ENCODE data around the gene EEF2KMT. TPM values are rescaled to one million over a fixed set of nuclear protein-coding genes. Genes with fewer than 3 reads are reported as not detected.
"Not testable (repeated sequence)": the region's sequence is repeated elsewhere in the genome, so short reads cannot be mapped to it uniquely, and the experiment has no call there.

The EEF2KMT gene, protein sequence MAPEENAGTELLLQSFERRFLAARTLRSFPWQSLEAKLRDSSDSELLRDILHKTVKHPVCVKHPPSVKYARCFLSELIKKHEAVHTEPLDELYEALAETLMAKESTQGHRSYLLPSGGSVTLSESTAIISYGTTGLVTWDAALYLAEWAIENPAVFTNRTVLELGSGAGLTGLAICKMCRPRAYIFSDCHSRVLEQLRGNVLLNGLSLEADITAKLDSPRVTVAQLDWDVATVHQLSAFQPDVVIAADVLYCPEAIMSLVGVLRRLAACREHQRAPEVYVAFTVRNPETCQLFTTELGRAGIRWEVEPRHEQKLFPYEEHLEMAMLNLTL
- total RNA-seq = 9.4 and 34.4 TPM in 2 replicates

DNA sequence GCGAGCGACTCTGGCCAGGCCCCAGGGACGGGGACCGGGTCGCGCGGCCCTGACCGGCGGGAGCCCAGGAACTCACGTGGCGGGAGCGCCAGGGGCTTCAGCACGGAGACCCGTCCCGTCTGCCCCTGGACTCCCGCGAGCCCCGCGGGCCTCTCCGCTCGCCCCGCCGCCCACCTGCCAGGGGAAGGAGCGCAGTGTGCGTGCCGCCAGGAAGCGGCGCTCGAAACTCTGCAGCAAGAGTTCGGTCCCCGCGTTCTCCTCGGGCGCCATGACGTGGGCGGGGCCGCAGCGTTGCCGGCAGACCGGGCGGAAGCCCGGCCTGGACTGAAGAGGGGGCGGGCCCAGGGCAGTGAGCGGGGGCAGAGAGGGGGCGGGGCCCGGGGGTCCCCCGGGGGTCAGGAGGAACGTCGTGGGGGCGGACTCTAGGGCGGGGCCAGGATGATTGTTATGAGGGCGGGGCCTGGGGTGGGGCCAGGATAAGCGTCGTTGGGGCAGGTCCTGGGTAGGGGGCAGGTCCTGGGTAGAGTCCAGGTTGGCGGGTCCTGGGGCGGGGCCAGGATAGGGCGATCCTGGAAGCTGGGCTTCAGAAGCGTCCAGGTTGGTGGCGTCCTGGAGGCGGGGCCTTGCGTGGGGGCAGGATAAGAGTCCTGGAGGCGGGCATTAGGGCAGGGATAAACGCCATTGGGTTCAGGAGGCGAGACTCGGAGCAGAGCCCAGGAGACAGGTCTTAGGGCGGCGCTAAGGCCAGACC, at the start of gene EEF2KMT:
EEF2KMT (minus strand) TSS at position 326 of the 751 bp plus-strand sequence; CDS start at position 270, 56 bp downstream.
- peak within 1 kb of the TSS; percentile 72 for H3K4me3 ChIP-seq (ENCODE audit: low read depth, low read length)
- DNase-seq (ENCODE audit: low read depth) = peak; percentile 91

DNA sequence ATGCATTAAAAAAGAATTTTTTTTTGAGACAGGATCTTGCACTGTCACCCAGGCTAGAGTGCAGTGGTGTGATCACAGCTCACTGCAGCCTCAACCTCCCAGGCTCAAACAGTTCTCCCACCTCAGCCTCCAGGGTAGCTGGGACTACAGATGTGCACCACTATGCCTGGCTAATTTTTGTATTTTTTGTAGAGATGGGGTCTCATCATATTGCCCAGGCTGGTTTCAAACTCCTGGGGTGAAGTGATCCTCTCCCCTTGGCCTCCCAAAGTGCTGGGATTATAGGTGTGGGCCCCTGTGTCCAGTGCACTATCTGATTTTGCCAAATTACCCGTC, 47.0 kb upstream of the EEF2KMT start:
- not testable (repeated sequence) for DNase-seq (ENCODE audit: low read depth); H3K4me3 ChIP-seq (ENCODE audit: low read depth, low read length)

DNA sequence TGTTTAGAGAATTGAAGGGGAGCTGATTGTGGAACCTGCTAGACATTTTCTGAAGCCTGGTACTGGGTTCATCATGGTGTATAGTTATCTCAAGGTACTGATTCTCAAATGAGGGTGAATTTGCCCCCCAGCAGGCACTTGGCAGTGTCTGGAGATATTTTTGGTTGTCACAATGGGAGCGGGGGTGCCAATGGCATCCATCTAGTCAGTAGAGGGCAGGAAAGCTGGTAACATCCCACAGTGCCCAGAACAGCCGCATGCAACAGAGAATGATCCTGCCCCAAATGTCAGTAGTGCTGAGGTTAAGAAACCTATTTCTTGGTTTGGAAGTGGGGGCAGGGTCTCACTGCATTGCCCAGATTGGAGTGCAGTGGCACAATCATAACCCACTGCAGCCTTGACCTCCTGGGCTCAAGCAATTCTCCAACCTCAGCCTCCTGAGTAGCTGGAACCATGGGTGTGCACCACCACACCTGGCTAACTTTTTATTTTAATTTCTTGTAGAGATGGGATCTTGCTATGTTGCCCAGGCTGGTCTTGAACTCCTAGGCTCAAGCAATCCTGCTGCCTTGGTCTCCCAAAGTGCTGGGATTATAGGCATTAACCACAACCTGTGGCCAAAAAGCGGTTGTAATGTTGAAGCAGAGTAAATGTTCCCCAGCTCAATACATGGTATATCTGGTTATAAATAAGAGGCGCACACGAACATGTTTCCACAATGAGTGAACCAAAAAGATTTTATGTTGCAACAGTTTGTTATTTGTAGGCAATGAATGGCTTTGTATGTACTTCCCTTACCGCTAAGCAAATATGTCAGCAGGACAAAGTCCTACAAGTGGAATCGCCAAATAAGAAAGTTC, 46.4 kb upstream of the EEF2KMT start:
- no peak for DNase-seq (ENCODE audit: low read depth)
- H3K4me3 ChIP-seq (ENCODE audit: low read depth, low read length) = no peak overlapping the region
- TF ChIP-seq, protein P1, sequence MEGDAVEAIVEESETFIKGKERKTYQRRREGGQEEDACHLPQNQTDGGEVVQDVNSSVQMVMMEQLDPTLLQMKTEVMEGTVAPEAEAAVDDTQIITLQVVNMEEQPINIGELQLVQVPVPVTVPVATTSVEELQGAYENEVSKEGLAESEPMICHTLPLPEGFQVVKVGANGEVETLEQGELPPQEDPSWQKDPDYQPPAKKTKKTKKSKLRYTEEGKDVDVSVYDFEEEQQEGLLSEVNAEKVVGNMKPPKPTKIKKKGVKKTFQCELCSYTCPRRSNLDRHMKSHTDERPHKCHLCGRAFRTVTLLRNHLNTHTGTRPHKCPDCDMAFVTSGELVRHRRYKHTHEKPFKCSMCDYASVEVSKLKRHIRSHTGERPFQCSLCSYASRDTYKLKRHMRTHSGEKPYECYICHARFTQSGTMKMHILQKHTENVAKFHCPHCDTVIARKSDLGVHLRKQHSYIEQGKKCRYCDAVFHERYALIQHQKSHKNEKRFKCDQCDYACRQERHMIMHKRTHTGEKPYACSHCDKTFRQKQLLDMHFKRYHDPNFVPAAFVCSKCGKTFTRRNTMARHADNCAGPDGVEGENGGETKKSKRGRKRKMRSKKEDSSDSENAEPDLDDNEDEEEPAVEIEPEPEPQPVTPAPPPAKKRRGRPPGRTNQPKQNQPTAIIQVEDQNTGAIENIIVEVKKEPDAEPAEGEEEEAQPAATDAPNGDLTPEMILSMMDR (conservative IDR thresholded peaks at IDR 0.05; ENCODE audit: low read depth, low read length) = no peak

DNA sequence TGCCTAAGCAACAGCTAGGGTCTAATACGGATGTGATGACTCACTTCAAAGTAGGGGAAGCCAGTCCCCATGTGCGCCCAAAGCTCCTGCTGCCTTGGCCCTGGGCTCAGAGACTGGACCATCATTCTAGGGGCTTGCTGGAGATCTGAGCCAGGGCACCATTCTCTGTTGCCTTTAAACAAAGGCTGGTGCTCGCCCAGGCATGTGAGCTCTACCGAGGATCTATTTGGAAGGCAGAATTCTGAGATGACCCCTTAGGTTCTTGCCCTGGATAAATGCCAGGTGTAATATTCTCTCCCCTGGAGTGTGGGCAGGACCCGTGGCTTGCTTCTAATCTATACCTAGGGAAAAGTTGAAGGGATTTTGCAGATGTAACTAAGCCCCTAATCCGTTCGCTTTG, 42.6 kb upstream of the EEF2KMT start:
- H3K4me3 ChIP-seq (ENCODE audit: low read depth, low read length); DNase-seq (ENCODE audit: low read depth): not testable (repeated sequence)

DNA sequence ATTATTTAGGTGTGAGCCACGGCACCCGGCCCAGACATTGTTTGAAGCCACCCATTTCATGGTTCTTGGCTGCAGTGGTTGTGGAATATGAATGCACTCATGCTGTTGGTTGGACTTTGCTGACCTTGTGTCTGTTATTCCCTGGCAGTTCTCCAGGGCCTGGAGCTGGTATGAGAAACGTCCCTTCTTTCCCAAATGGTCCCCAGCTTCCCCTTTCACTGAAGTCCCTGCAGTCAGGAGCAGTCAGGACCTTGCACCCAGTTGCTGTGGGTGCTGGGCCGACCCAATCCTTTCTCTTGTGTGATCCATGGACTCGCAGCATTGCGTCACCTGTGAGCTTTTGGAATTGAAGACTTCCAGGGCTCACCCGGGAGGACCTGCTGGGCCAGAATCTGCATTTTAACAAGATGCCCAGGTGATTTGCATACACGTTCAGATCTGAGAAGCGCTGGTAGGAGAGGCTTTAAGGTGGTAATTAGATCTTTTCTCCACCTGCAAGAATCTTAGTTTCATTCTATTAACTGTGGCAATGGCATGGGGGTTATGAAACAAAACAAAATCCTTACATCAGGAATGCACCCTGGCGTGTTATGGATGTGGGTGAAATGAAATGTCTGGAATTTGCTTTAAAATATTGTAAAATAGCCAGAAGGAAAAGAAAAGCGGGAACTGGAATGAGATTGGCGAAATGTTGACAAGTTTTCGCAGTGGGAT, 37.3 kb upstream of the EEF2KMT start:
- not testable (repeated sequence) for H3K4me3 ChIP-seq (ENCODE audit: low read depth, low read length); DNase-seq (ENCODE audit: low read depth)

DNA sequence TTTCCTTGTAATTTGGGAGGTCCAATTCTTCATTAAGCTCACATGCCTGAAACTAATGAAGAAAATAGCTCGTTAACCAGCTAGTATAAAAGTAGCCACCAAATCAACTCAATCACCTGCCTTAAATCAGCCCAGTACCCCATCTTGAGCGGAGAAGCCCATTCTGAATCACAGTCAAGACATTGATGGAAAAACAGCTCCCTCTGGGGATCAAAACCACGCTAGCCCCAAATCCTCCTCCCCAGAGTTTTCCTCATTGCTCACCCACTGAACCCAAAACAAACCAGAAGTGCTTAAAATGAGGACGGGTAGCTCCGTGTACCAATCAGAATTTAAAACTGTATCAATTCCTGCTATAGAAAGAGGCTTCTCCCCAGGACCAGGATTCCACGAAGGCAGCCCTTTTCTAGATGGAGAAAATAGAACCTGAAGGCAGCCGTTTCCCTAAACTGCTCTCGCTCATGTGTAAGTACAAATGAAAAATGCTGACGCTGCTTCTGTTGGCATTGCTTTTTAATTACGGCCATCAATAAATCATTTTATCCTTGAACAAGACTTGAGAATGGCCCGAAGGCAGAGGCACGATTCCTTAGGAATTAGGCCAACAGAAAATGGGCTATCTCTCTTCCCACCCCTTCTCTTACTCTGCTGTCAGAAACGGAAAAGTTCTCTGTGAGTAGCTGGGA, 35.5 kb upstream of the EEF2KMT start:
- DNase-seq (ENCODE audit: low read depth); H3K4me3 ChIP-seq (ENCODE audit: low read depth, low read length): not testable (repeated sequence)

DNA sequence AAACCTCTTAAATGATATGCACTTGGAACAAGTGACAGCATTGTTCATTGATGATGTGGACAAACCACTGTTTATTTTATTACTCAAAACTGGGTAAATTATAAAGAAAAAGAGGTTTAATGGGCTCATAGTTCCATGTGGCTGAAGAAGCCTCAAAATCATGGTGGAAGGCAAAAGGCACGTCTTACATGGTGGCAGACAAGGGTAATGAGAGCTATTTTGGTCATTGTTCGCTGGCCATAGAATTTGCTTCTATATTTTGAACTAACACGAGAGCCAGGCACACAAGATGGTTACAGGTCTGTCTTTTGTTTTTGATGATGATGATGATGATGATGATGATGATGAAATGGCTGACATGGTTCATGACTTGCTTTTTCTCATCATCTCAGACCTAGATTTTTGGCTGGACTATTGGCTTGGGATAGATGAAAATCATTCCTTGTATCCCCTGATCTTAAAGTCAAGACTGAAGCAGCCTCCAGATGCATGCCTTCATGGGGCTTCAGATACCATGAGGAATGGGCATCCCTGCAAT, 33.9 kb upstream of the EEF2KMT start:
- not testable (repeated sequence) for DNase-seq (ENCODE audit: low read depth); H3K4me3 ChIP-seq (ENCODE audit: low read depth, low read length)

DNA sequence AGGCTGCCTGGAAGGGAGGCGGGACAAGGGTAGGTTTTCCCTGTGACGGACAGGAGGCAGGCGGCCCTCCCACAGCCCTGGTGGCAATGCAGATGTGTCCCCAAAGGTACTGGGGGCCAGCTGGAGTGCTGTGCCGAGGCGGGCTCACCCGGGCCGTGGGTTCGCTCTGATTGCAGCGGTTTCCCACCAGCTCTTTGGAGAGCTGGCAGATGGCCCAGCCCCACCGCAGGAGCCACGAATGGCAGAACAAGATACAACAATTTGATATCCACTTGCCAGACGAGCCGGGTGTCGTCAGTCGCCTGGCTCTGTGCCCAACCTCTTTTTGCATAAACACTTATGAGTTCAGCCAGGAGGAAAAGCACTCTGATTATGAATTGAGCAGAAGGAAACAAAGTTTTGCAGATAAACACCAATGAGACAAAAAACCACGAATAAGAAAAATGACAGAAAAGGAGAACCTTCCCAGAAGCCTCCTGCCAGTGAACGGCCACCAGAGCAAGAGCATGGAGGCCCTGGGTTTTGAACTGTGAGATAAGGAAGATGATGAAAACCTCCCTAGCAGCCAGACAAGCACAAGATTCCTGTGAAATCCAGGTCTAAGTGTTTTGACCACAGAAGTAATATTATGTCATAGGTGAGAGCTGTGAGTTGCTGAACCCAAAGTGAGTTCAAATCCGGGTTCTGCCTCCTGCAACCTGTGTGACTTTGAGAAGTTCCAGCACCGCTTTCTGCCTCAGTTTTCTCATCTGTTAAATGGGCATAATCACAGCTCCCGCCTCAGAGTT, 19.9 kb upstream of the EEF2KMT start:
- not testable (repeated sequence) for DNase-seq (ENCODE audit: low read depth); H3K4me3 ChIP-seq (ENCODE audit: low read depth, low read length)

DNA sequence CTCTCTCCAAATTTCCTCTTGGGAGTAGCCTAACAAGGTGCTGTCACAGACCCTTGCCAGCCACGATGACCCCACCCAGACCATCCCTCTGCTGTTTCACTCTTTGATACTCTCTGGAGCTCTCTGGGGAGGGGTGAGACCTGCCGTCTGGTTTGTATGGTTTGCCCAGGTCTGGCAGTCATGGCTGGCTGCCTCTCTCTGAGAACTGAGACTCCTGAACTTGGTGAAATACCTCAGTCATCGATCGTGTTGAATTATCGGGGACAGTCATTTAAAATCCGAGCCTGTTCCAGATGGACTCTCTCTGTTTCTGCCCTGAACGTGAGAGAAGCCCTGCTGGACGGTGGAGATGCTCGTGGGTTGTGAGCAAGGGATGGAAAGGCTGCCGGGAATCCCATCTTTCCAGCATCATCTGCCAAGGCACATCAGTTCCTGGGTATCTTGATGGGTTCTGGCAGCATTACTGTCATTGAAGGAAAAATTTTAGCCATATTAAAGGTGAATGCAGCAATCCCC, 19.2 kb upstream of the EEF2KMT start:
- not testable (repeated sequence) for H3K4me3 ChIP-seq (ENCODE audit: low read depth, low read length); DNase-seq (ENCODE audit: low read depth)

DNA sequence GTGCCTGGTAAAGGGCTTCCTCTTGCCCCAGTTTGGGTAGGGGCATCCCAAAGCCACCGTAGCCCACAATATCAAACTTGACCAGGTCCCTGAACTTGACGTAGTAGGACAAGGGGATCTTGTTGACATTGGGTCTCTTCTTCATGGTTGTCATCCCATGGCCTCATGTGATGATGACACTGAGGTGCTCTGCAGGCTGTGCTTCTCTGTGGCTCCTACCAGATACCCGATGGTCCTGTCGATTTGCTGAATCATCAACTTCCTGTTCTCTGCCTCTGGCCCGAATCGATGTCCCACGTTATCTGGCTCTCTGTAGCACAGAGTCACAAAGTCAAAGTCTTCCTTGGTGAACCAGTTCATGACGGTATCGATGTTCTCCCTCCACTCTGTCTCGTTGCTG, 13.3 kb upstream of the EEF2KMT start:
- not testable (repeated sequence) for H3K4me3 ChIP-seq (ENCODE audit: low read depth, low read length); DNase-seq (ENCODE audit: low read depth)

Data from epithelial cell of proximal tubule (primary cell).